GM12892 (cell line): ENCODE results near the gene PHKA1.
"Not testable (repeated sequence)": the region's sequence is repeated elsewhere in the genome, so short reads cannot be mapped to it uniquely, and the experiment has no call there.

Experiments used
- DNase-seq: peaks from one replicate; pipeline ENCODE4 v3.0.0; 2011; ENCODE audit not compliant: insufficient read length
- FAIRE-seq: peaks from 2 replicates; lab custom pipeline; 2011; peaks lifted over from hg19 to GRCh38; lab: Jason Lieb, UNC
- POLR2A ChIP-seq: IDR thresholded peaks from 2 replicates; pipeline ENCODE4 v1.6.1; 2011; ENCODE audit warnings: low read depth, low read length, control low read depth
- POLR2AphosphoS5 ChIP-seq: IDR thresholded peaks from 2 replicates; pipeline ENCODE4 v1.6.1; 2011; ENCODE audit warnings: low read depth, low read length, control low read depth
- TAF1 ChIP-seq: IDR thresholded peaks from 2 replicates; pipeline ENCODE4 v1.6.1; 2011; ENCODE audit warnings: low read depth, mild to moderate bottlenecking, control low read depth, low read length, borderline replicate concordance

Gene PHKA1

DNA sequence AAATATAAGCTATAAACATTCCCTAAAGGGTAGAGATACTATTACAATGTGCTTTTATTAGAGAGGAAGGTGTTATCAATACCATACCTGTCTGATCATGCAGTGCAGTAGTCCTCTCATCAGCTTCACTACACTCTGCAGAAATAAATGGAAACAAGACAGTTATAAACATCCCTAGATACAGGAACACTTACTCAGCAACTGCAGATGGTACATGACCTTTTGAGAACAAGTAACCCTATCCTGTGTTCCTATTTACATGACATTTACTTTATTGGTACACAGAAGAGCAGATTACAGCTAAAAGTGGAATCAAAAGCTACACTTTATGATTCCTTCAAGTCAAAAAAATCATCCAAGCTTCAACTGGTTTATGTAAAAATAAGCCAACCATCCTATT, 9.0 kb downstream of the PHKA1 start:
- FAIRE-seq (no peak), DNase-seq (no peak)
- TF ChIP-seq POLR2AphosphoS5 (no peak), TAF1 (no peak), POLR2A (no peak)

DNA sequence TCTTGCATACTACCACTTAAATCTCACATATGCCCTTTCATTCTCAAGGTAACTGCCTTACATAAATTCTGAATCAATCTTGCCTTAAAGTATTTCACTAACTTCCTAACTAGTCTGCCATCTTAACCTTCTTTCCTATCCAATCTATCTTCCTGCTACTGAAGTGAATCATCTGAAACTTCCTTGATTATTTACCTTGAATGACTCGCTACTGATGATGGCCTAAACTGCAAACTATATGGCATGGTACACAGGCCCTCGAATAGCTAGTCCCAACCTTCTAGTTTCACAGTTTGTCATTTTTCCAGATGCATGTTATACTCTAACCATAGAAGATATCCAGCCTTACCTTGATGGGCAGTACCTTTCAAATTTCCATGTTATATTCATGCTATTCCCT, 19.9 kb downstream of the PHKA1 start:
- TF ChIP-seq TAF1 (no peak), POLR2AphosphoS5 (no peak), POLR2A (no peak)

DNA sequence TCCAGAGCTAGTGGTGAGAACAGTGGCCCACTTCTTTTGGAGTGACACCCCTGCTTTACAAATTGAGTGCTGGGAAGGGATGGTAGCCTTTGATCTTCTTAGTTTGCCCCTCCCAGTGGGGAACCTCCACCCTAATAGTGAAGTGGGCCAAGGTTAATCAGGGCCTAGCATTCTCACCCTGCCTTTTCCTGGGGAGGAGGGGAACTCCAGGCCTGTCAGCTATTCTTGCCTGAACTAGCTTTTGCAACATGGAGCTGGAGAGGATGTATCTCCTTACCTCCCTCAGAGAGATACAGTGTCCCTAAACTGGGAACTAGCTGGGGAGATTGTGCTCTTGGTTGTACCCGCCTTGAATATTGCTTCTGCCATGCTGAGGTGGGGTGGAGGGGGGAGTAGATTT, 20.6 kb downstream of the PHKA1 start:
- FAIRE-seq, result no peak
- DNase-seq, result no peak

More for the DNA sequence above, 19.9 kb downstream of the PHKA1 start:
- FAIRE-seq (no peak), DNase-seq (no peak)

DNA sequence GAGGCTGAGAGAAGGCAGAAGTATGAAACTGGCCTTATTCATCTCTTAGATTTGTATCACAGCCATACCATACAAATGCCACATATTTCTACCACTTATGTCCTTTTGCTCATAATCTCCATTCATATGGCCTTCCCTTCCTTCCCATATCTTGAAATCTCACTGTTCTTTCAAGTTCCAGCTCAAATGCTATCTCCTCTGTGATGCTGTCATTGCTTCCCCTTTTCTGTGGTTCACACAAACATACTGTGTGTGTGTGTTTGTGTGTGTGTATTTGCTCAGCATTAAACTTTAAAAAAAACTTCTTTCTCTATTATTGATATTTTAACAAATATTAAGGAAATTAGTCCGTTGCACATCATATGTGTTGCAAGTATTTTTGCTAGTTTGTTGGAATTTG, 26.7 kb downstream of the PHKA1 start:
- DNase-seq (no peak), FAIRE-seq (no peak)
- no peak for TF ChIP-seq TAF1
- TF ChIP-seq POLR2A, result no peak

More for the DNA sequence above, 20.6 kb downstream of the PHKA1 start:
- TF ChIP-seq TAF1 (no peak), POLR2A (no peak), POLR2AphosphoS5 (no peak)

DNA sequence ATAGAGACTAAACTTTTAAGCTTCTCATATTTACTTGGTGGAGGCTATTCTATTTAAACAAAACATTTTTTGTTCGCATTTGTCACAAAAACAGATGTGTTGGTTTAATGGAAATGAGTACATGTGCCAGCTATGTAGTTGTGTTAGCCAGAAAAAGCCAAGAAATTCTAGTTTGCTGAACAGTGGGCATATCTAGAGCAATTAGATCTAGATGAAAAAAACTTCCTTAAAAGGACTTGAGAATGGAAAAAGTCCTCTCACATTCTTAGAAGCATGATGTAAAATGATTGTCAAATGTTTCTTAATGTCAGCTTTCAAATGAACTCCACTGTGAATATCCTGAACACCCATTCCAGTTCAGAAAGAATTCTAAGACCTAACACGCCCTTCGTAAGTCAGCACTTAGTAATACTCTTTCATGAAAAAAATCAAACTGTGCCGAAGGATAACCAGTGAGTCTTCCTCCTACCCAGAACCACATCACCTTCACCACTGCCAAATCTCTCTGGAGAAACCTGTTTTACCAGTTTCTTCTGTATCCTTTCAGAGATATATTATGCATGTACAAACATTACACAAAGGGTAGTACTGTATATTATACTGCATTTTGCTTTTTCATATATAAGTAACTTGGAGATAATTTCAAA, 28.2 kb downstream of the PHKA1 start:
- no peak for DNase-seq
- no peak for FAIRE-seq
- TF ChIP-seq POLR2A, result no peak
- TF ChIP-seq POLR2AphosphoS5, result no peak
- TF ChIP-seq TAF1, result no peak

DNA sequence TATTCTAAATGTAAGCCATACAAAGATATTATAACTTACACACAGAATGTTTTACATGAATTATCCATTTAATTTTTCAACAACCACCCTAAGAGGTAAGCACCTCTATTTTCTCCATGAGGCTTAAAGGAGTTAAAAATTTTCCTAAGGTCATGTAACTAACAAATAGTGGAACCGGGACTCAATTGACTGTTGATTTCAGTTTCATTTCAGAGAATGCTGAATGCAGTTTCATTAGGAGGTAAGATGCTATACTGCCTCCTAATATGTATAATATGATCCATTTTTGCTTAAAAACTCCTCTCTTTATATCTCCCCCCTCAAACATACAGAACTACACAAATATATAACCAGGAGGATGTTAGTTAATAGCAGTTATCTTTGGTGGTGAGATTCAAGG, 29.1 kb downstream of the PHKA1 start:
- TF ChIP-seq POLR2A (no peak), POLR2AphosphoS5 (no peak), TAF1 (no peak)
- FAIRE-seq (no peak), DNase-seq (no peak)

DNA sequence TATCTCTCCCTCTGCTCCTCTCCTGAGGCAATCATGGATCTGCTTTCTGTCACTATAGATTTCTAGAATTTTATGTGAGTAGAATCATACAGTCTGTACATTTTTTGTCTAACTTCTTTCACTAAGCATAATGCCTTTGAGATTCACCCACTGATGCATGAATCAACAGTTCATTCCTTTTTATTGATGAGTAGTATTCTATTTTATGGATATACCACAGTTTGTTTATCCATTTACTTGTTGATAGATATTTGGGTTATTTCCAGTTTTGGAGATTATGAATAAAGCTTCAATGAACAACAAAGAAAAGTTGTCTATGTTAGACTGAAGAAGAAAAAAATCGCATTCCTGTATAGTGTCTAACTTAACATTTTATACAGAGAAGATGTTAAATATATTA, 30.5 kb downstream of the PHKA1 start:
- FAIRE-seq (no peak), DNase-seq (no peak)
- TF ChIP-seq POLR2A (no peak), POLR2AphosphoS5 (no peak), TAF1 (no peak)

DNA sequence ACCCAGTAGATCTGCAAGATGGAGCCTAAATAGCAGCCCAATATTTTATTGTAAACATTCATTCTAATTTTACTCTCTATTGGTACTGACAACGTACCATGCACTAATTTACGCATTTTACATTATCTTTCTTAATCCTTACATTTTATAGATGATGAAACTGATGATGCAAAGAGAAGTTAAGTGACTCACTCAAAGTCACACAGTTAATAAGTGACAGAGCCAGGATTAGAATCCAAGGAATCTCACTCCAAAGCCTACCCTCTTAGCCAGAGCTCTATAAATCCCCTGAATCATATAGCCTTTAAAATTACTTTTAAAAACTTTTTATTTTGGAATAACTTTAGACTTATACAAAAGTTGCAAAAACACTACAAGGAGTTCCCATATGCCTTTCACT, 37.6 kb downstream of the PHKA1 start:
- no peak for FAIRE-seq
- TF ChIP-seq POLR2A, result no peak
- TF ChIP-seq TAF1, result no peak
- no peak for TF ChIP-seq POLR2AphosphoS5
- no peak for DNase-seq

DNA sequence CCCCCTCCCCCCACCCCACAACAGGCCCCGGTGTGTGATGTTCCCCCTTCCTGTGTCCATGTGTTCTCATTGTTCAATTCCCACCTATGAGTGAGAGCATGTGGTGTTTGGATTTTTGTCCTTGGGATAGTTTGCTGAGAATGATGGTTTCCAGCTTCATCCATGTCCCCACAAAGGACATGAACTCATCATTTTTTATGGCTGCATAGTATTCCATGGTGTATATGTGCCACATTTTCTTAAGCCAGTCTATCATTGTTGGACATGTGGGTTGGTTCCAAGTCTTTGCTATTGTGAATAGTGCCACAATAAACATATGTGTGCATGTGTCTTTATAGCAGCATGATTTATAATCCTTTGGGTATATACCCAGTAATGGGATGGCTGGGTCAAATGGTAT, 40.2 kb downstream of the PHKA1 start:
- DNase-seq, FAIRE-seq: not testable (repeated sequence)

DNA sequence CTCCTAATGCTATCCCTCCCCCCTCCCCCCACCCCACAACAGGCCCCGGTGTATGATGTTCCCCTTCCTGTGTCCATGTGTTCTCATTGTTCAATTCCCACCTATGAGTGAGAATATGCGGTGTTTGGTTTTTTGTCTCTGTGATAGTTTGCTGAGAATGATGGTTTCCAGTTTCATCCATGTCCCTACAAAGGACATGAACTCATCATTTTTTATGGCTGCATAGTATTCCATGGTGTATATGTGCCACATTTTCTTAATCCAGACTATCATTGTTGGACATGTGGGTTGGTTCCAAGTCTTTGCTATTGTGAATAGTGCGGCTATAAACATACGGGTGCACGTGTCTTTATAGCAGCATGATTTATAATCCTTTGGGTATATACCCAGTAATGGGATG, 44.6 kb downstream of the PHKA1 start:
- not testable (repeated sequence) for DNase-seq, FAIRE-seq

DNA sequence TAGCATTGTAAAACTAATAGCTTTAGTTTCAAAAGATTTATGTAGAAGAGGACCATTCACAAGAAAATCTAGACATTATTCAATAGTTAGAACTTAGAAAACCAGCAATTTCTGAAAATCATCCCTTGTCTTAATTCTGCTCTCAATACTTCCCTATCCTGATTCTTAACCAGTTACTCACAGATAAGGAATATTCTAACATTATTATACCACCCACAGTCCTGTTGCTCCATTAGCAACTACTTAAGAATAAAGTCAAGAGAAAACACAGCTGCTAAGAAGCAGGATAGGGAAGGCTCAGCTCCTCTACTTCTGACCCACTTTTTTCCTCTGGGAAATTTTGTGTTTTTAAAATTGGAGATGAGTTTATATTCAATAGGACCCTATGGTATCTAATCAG, 47.7 kb downstream of the PHKA1 start:
- no peak for FAIRE-seq
- TF ChIP-seq POLR2AphosphoS5 (no peak), POLR2A (no peak), TAF1 (no peak)
- no peak for DNase-seq

DNA sequence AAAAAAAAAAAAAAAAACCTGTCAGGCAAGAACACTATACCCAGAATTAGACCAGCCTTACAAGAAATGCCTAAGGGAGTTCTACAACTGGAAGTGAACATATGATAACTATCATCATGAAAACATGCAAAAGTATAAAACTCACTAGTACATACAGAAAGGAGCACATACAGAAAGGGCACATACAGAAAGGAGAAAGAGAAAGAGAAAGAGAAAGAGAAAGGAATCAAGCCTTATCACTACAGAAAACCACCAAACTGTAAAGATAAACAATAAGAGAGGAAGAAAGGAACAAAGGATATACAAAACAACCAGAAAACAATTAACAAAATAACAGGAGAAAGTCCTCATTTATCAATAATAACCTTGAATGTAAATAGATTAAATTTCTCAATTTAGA, 50.4 kb downstream of the PHKA1 start:
- FAIRE-seq (no peak), DNase-seq (no peak)
- TF ChIP-seq POLR2AphosphoS5 (no peak), TAF1 (no peak), POLR2A (no peak)
